Colonic mucosa (tissue), 4 donors: Measurements from ENCODE around the gene PCOLCE2. TPM values are rescaled to one million over a fixed set of nuclear protein-coding genes. Genes with fewer than 3 reads are reported as not detected.

ENCODE experiments used
- DNase-seq: peaks from one replicate; pipeline ENCODE4 v3.0.0-alpha.2; 2020
- H3K27ac ChIP-seq: fragments of 200-600 bp; one replicate; pipeline ENCODE4 v1.8.0; 2021
- H3K27me3 ChIP-seq: fragments of 200-600 bp; one replicate; pipeline ENCODE4 v1.8.0; 2021
- H3K36me3 ChIP-seq: fragments of 200-600 bp; one replicate; pipeline ENCODE4 v1.8.0; 2021
- H3K4me1 ChIP-seq: fragments of 200-600 bp; one replicate; pipeline ENCODE4 v1.8.0; 2021; ENCODE audit warnings: mild to moderate bottlenecking
- H3K4me3 ChIP-seq: fragments of 200-600 bp; one replicate; pipeline ENCODE4 v1.8.0; 2021
- H3K9ac ChIP-seq, 2 donors: one replicate each; pipeline ENCODE4 v1.7.0; 2013; ENCODE audit warnings: control low read depth in 2 of 2, low read depth in 2 of 2, low read length in 2 of 2
- H3K9me3 ChIP-seq: fragments of 200-600 bp; one replicate; pipeline ENCODE4 v1.8.0; 2021
- CTCF ChIP-seq: fragments of 200-600 bp; IDR thresholded peaks from one replicate; pipeline ENCODE4 v1.8.0; 2022; ENCODE audit warnings: antibody characterized with exemption, mild to moderate bottlenecking
- intact Hi-C: fragments of 100-400 bp; cut with DNase I; formaldehyde crosslinking; loops from one replicate; pipeline ENCODE4 v1.14.1; 2022
- total RNA-seq, 2 donors: library from RNA; stranded (reverse); fragmentation: NEBNext Ultra II Directional in 1 of 2; extraction: Animal tissue kit (Norgen Biotek cat#: 25700) in 1 of 2; gene quantifications; one replicate each; pipeline ENCODE4 v1.2.1, GENCODE V29; 2021
- donor health status: healthy.
- donor health status: DM: no; HTN: no; CAD: no.
- donor health status: DM: no; HTN: no; CAD: no.

The PCOLCE2 gene
- total RNA-seq, 2 donors from 2014 or later, result 1.0 to 1.9 TPM

GRCh38 chr3:142930463-142930862 is 41.6 kb upstream of the PCOLCE2 start:
- Histone ChIP-seq H3K36me3 (no peaks in the 10 kb centered on the region), H3K4me3 (no peak overlapping the region), H3K4me1 (no peaks in the 10 kb centered on the region), H3K27ac (no peak overlapping the region), H3K27me3 (no peaks in the 10 kb centered on the region), H3K9ac (no peak overlapping the region), H3K9me3 (no peaks in the 10 kb centered on the region)
- TF ChIP-seq CTCF, result no peak
- intact Hi-C loops, result loop anchor here (10.0 kb wide), 1 partner anchor 54 kb away; no protein-coding TSS in a partner anchor
- DNase-seq, result no peak

GRCh38 chr3:142929890-142930289 is 41.0 kb upstream of the PCOLCE2 start:
- intact Hi-C loops, result loop anchor here (10.0 kb wide), 1 partner anchor 55 kb away; no protein-coding TSS in a partner anchor
- H3K4me3 ChIP-seq, result no peak overlapping the region
- H3K9me3 ChIP-seq, result no peaks in the 10 kb centered on the region
- no peak overlapping the region for H3K27ac ChIP-seq
- H3K27me3 ChIP-seq, result no peaks in the 10 kb centered on the region
- no peaks in the 10 kb centered on the region for H3K36me3 ChIP-seq
- no peak for TF ChIP-seq CTCF
- H3K9ac ChIP-seq, result no peak overlapping the region
- H3K4me1 ChIP-seq, result no peaks in the 10 kb centered on the region
- DNase-seq, result no peak

GRCh38 chr3:142929109-142929508 is 40.2 kb upstream of the PCOLCE2 start:
- TF ChIP-seq CTCF, result peak; percentile 59
- Histone ChIP-seq H3K4me3 (no peak overlapping the region), H3K9ac (no peak overlapping the region), H3K27ac (no peak overlapping the region), H3K36me3 (no peaks in the 10 kb centered on the region), H3K4me1 (no peaks in the 10 kb centered on the region), H3K27me3 (no peaks in the 10 kb centered on the region), H3K9me3 (no peaks in the 10 kb centered on the region)
- intact Hi-C loops, result no loop called here
- peak; percentile 57 for DNase-seq

GRCh38 chr3:142926368-142926944 is 37.6 kb upstream of the PCOLCE2 start:
- no peaks in the 10 kb centered on the region for H3K27me3 ChIP-seq
- no peak for TF ChIP-seq CTCF
- no peaks in the 10 kb centered on the region for H3K36me3 ChIP-seq
- no peak for DNase-seq
- no peak overlapping the region for H3K4me3 ChIP-seq
- H3K9me3 ChIP-seq, result no peaks in the 10 kb centered on the region
- H3K27ac ChIP-seq, result no peak overlapping the region
- H3K9ac ChIP-seq, result no peak overlapping the region
- H3K4me1 ChIP-seq, result no peaks in the 10 kb centered on the region
- intact Hi-C loops, result no loop called here

- DNase-seq, result no peak
- intact Hi-C loops, result no loop called here
- no peak overlapping the region for H3K9ac ChIP-seq
- no peaks in the 10 kb centered on the region for H3K36me3 ChIP-seq
- TF ChIP-seq CTCF, result no peak
- H3K4me3 ChIP-seq, result no peak overlapping the region
- no peaks in the 10 kb centered on the region for H3K27me3 ChIP-seq
- H3K27ac ChIP-seq, result no peak overlapping the region
- no peaks in the 10 kb centered on the region for H3K9me3 ChIP-seq
- H3K4me1 ChIP-seq, result no peaks in the 10 kb centered on the region
Measured at GRCh38 chr3:142925140-142925539, 36.3 kb upstream of the PCOLCE2 start.
